ENCODE data around the gene CWC27.

- no peak for TF ChIP-seq ZSCAN29 (CRISPR knock-in tag; conservative IDR thresholded peaks at IDR 0.05)
- no peak for TF ChIP-seq EZH2 (conservative IDR thresholded peaks at IDR 0.05; ENCODE audit: low read depth, low read length)
- no peak for TF ChIP-seq TGIF2 (CRISPR knock-in tag; IDR thresholded peaks at IDR 0.05)
- no peak for TF ChIP-seq CTCF (CRISPR knock-in tag; IDR thresholded peaks at IDR 0.05)
Observed at GRCh38 chr5:64939772-64940510, 171.2 kb downstream of the CWC27 start.
